Activated naive CD8-positive, alpha-beta T cell (primary cell): ENCODE data around the gene AFMID.
"Not testable (repeated sequence)": the region's sequence is repeated elsewhere in the genome, so short reads cannot be mapped to it uniquely, and the experiment has no call there.

ENCODE experiments used
- H3K27ac Mint-ChIP-seq: one replicate; pipeline ENCODE4 v1.8.0; 2021; ENCODE audit warnings: mixed read lengths
- H3K27me3 Mint-ChIP-seq: one replicate; pipeline ENCODE4 v1.8.0; 2021; ENCODE audit warnings: mixed read lengths
- H3K36me3 Mint-ChIP-seq: one replicate; pipeline ENCODE4 v1.8.0; 2021; ENCODE audit warnings: mixed read lengths
- H3K4me1 Mint-ChIP-seq: one replicate; pipeline ENCODE4 v1.8.0; 2021; ENCODE audit warnings: low read depth, mixed read lengths
- H3K4me3 Mint-ChIP-seq: one replicate; pipeline ENCODE4 v1.8.0; 2021; ENCODE audit warnings: mild to moderate bottlenecking, mixed read lengths
- H3K9me3 Mint-ChIP-seq: one replicate; pipeline ENCODE4 v1.8.0; 2021; ENCODE audit warnings: low read depth, mixed read lengths

The AFMID gene

DNA sequence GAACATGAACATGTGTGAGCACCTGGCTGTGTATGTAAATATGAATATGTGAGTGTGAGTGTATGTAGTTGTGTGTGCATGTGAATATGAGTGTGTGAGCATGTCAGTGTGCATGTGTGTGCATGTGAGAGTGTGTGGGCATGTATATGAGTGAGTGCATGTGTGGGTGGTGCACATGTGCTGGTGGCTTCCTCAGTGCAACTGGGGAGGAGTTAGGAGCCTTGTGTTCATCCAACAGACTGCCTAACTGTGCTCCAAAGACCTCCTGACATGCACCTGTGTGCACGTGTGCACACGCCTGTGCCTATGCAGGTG is 45.7 kb downstream of the AFMID start:
- Mint-ChIP-seq H3K36me3 (no peaks in the 10 kb centered on the region), H3K27ac (no peak overlapping the region), H3K4me1 (peaks cover 8% of the 10 kb centered on the region), H3K9me3 (no peaks in the 10 kb centered on the region), H3K27me3 (peaks cover 9% of the 10 kb centered on the region), H3K4me3 (peak overlapping the region; percentile 3)

DNA sequence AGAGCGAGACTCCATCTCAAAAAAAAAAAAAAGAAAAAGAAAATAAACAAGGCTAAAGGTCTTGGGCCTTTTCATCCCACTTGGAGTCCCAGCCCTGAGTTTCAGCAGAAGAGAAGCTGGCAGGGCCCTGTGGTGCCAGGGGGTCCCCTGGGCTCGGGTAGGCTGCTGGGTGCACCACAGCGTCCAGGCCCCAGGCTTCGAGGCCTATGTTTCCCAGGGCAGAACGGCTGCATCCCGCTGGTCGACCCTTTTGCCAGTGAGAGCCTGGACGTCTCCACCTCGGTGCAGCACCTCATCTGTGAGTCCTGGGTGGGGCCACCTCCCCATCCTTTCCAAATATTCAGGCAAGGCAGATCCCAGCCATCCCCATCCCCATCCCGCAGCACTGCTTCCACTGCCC is 46.5 kb downstream of the AFMID start:
- Mint-ChIP-seq H3K36me3 (no peaks in the 10 kb centered on the region), H3K4me1 (peaks cover 8% of the 10 kb centered on the region), H3K27me3 (peaks cover 9% of the 10 kb centered on the region), H3K27ac (no peak overlapping the region), H3K9me3 (no peaks in the 10 kb centered on the region), H3K4me3 (no peak overlapping the region)

DNA sequence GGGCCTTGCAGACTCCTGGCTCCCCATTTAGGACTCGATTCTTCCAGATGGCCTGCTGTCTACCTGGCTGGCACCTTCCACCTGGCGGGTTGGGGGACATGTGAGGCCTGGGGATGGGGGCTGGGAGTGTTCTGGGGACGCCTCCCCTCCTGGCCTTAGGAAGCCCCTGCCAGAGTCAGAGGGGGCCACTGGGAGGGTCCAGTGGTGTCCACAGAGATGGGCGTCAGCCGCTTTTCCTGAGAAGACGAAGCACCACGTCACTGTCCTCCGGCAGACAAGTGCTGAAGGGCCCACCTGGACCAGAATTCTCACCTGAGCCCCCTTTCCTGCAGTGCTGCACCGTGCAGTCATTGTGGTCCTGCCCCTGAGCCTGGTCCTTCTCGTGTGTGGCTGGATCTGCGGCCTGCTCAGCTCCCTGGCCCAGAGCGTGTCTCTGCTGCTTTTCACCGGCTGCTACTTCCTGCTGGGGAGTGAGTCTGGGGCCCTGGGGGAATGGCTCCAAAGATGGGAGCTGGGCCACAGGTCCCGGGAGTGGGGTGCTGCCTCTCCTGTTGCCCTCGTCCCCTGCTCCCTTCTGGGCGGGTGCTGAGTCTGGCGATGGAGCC is 47.2 kb downstream of the AFMID start:
- Mint-ChIP-seq H3K4me3 (no peak overlapping the region), H3K27ac (no peak overlapping the region), H3K4me1 (peaks cover 8% of the 10 kb centered on the region), H3K27me3 (peaks cover 9% of the 10 kb centered on the region), H3K9me3 (no peaks in the 10 kb centered on the region), H3K36me3 (no peaks in the 10 kb centered on the region)

DNA sequence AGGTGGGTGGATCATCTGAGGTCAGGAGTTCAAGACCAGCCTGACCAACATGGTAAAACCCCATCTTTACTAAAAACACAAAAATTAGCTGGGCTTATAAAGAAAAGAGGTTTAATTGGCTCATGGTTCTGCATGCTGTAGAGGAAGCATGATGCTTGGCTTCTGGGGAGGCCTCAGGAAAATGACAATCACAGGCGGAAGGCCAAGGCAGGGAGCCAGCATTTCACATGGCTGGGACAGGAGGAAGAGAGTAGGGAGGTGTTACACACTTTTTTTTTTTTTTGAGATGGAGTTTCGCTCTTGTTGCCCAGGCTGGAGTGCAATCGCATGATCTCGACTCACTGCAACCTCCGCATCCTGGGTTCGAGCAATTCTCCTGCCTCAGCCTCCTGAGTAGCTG is 47.9 kb downstream of the AFMID start:
- H3K9me3 Mint-ChIP-seq, H3K27ac Mint-ChIP-seq, H3K36me3 Mint-ChIP-seq, H3K4me3 Mint-ChIP-seq, H3K4me1 Mint-ChIP-seq, H3K27me3 Mint-ChIP-seq: not testable (repeated sequence)

DNA sequence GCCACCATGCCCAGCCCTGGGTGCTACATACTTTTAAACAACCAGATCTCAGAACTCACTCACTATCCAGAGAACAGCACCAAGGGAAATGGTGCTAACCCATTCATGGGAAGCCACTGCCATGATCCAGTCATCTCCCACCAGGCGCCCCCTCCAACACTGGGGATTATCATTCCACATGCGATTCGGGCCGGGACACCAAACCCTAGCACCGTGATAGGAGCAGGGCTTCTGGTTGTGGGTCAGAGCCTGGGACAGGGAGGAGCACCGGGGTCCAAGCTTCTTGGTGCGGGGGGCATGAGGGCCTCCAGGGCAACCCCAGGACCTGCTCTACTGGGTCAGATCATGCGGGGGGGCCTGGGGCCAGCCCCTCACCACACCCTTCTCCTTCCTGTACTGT is 48.7 kb downstream of the AFMID start:
- Mint-ChIP-seq H3K4me3 (no peak overlapping the region), H3K9me3 (no peaks in the 10 kb centered on the region), H3K27me3 (peaks cover 5% of the 10 kb centered on the region), H3K4me1 (peaks cover 4% of the 10 kb centered on the region), H3K27ac (no peak overlapping the region), H3K36me3 (no peaks in the 10 kb centered on the region)

DNA sequence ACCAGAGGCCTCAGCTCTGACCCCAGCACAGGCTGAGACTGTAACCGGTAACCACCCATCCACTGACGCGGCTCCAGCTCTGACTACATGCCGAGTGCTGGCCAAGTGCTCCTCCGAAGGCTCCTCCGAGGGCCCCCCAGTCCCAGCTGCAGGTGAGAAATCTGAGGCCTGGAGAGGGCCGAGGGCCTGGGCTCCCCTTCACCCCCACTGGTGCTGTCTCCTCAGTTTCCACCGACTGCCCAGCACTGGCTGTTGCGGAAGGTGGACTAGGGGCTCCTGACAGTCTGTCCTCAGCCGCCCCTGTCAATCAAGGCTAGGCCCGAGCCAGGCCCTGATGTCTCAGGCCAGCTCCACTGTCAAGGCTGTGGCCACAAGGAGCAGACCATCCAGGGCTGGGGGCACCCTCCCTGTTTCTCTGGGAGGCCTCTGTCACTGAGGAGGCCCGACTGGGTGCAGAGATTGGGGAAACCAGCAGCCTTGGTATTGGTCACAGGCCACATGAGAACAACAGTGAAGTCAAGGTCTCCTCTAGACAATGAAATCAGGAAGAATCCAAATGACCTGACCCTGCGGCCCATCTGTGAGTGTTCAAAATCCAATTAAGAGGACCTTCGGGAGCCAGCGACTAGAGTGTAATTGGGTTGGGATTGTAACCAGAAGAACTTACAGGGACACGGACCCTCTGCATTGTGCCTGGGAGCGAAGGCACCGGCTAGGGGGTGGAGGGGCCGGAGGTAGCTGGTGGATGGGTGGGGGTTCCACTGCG is 49.4 kb downstream of the AFMID start:
- H3K4me3 Mint-ChIP-seq, result no peak overlapping the region
- H3K4me1 Mint-ChIP-seq, result peaks cover 4% of the 10 kb centered on the region
- H3K27me3 Mint-ChIP-seq, result peaks cover 4% of the 10 kb centered on the region
- no peak overlapping the region for H3K27ac Mint-ChIP-seq
- no peaks in the 10 kb centered on the region for H3K9me3 Mint-ChIP-seq
- H3K36me3 Mint-ChIP-seq, result no peaks in the 10 kb centered on the region

DNA sequence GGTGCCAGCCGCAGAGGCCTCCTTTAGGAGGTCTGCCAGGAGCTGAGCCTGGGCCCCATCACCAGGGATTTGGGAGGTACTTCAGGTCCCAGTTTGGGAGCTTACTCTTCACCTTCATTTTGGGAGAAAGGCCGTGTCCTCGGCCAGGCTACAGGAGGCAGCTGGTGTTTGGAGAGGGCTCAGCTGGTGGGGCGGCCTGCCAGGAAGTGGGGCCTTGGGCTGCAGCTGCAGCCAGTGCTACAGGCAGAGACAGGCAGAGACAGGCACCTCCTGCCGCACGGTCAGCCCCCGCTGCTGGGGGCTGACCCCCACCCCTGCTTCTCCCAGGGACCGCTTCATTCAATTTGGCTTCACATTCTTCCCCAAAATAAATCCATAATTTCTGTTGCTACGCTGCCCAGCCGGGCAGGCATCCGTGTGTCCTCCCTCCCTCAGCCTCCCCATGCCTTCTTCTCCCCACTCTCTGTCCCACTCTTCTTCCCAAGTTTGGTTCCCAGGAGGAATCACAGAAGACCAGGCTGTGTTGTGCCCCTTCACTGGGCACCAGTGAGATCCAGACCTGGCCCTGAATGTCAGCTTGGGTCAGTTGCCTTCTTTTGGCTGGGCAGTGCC is 50.3 kb downstream of the AFMID start:
- H3K27ac Mint-ChIP-seq, result no peak overlapping the region
- no peak overlapping the region for H3K4me3 Mint-ChIP-seq
- H3K27me3 Mint-ChIP-seq, result peaks cover 4% of the 10 kb centered on the region
- H3K36me3 Mint-ChIP-seq, result no peaks in the 10 kb centered on the region
- H3K4me1 Mint-ChIP-seq, result peaks cover 4% of the 10 kb centered on the region
- H3K9me3 Mint-ChIP-seq, result no peaks in the 10 kb centered on the region

DNA sequence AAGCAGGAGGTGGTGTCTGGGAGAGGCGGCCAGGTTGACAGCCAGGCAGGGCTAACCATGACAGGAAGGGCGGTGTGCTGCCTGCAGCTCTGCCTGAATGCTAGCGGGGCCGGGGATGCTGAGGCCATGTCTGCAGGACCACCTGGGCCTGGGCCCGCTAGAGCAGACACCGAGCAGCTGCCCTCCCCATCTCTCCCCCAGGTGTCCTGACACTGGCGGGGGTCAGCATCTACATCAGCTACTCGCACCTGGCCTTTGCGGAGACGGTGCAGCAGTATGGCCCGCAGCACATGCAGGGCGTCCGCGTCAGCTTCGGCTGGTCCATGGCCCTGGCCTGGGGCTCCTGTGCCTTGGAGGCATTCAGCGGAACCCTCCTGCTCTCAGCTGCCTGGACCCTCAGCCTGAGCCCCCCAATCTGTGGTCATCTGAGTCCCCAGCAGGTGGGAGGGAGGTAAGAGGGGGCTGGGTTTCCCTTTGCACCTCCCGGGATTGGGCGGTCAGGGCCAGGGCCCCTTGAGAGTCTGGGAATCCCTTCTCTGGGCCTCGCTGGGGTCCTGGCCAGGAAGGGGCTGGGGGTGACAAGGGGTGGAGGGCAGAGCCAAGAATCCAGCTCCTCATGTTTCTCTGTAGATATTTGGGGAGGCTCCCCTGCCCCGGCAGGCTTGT is 51.8 kb downstream of the AFMID start:
- no peaks in the 10 kb centered on the region for H3K4me1 Mint-ChIP-seq
- H3K27ac Mint-ChIP-seq, result no peak overlapping the region
- H3K9me3 Mint-ChIP-seq, result no peaks in the 10 kb centered on the region
- H3K4me3 Mint-ChIP-seq, result no peak overlapping the region
- no peaks in the 10 kb centered on the region for H3K36me3 Mint-ChIP-seq
- no peaks in the 10 kb centered on the region for H3K27me3 Mint-ChIP-seq

DNA sequence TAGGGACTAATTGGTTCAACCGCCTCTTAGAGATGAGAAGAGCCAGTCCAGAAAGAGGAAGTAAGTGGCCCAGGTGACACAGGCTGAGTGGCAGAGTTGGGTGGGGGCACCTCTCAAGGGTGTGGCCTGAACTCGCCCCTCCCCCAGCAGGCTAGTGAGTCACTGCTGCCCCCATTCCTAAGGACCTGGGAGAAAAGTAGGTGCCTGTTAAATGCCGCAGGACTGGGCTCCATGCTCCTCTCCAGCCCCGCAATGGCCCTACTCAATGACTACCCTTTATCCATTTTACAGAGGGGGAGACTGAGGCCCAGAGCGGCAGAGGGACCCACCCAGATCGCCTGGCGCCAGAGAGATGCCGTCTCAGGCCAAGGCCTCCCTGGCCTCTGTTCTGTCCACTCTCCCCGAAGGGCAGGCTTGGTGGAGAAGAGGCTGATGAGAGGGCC is 52.3 kb downstream of the AFMID start:
- H3K27ac Mint-ChIP-seq, result no peak overlapping the region
- no peaks in the 10 kb centered on the region for H3K9me3 Mint-ChIP-seq
- H3K4me3 Mint-ChIP-seq, result no peak overlapping the region
- no peaks in the 10 kb centered on the region for H3K36me3 Mint-ChIP-seq
- H3K4me1 Mint-ChIP-seq, result no peaks in the 10 kb centered on the region
- H3K27me3 Mint-ChIP-seq, result no peaks in the 10 kb centered on the region

DNA sequence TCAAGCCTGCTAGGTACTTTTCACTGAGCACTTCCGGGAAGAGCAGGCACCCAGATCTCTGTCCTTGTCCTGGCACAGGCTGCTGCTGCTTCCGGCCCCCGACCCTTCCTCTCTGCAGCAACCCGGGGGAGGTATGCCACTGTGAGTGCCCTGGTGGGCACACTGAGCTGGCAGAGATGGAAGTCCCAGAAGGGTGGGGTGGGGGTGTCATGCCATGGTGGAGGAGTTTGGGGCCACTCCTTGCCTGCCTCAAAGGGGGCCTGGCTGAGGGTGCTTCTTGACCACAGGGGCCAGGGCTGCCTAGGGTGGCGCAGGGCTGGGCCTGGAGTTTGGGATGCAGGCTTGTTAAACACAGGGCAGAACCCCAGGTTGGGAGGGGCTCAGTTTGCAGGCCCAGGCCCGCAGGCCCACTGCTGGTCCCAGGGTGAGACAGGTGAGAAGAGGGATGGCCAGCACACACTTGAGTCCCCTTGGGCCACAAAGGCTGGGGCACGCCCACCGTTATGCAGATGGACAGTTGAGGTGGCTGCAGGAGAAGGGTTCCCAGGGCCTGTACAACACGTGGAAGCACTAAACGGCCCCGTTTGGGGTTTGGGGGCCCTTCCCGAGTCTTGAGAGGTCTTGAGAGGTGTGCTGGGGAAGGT is 53.0 kb downstream of the AFMID start:
- Mint-ChIP-seq H3K4me1 (no peaks in the 10 kb centered on the region), H3K4me3 (no peak overlapping the region), H3K9me3 (no peaks in the 10 kb centered on the region), H3K36me3 (no peaks in the 10 kb centered on the region), H3K27me3 (no peaks in the 10 kb centered on the region), H3K27ac (no peak overlapping the region)

DNA sequence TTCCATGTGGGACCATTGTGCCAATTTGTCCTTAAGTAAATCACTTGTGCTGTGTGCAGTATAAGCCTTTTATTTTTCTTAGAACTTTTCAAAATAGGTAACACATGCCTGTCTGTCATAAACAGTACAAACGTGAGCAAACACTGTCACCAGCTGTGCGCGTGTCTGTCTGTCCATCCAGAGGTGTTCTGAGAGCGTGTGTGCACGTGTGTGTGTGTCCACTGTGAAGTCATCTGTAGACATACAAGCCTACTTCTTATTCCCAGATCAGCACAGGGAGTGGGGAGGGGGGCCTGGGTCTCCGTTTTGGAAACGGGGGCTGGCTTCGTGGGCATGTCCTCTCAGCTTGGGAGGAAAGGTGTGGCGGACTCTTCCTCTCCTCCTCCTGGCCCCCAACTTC is 53.7 kb downstream of the AFMID start:
- no peak overlapping the region for H3K4me3 Mint-ChIP-seq
- no peaks in the 10 kb centered on the region for H3K4me1 Mint-ChIP-seq
- H3K9me3 Mint-ChIP-seq, result no peaks in the 10 kb centered on the region
- H3K27me3 Mint-ChIP-seq, result no peaks in the 10 kb centered on the region
- H3K27ac Mint-ChIP-seq, result no peak overlapping the region
- no peaks in the 10 kb centered on the region for H3K36me3 Mint-ChIP-seq

DNA sequence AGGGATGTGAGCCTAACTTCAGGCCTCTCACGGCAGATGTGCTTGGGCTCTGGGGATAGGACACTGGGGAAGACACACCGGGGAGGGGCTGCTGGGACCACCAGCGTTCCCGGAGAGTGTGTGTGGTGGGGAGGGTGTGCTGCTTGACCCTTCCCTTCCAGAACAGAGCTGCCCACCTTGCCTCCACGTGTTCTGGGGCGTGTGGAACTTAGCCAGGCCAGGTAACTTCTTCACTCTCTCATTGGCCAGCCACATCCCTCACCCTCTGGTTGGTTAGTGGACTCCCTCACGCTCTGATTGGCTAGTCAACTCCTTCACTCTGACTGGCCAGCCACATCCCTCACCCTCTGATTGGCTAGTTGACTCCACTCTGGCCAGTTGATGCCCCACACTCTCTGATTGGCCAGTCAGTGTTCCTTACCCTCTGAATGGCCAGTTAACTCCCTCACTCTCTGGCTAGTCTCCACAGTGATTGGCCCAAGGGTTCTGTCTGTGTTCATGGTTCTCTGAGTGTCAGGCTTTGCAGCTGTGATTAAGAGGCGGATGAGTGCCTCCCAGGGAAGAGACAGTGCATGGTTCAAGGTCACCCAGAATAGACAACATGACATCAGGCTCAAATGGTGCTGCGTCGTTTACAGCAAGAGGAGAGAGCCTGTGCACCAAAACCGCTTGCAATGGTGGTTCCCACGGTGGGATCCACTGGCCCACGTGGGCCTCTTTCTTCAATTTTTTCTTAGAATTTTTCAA is 54.3 kb downstream of the AFMID start:
- Mint-ChIP-seq H3K27ac (no peak overlapping the region), H3K4me1 (no peaks in the 10 kb centered on the region), H3K4me3 (no peak overlapping the region), H3K27me3 (no peaks in the 10 kb centered on the region), H3K9me3 (no peaks in the 10 kb centered on the region), H3K36me3 (no peaks in the 10 kb centered on the region)

DNA sequence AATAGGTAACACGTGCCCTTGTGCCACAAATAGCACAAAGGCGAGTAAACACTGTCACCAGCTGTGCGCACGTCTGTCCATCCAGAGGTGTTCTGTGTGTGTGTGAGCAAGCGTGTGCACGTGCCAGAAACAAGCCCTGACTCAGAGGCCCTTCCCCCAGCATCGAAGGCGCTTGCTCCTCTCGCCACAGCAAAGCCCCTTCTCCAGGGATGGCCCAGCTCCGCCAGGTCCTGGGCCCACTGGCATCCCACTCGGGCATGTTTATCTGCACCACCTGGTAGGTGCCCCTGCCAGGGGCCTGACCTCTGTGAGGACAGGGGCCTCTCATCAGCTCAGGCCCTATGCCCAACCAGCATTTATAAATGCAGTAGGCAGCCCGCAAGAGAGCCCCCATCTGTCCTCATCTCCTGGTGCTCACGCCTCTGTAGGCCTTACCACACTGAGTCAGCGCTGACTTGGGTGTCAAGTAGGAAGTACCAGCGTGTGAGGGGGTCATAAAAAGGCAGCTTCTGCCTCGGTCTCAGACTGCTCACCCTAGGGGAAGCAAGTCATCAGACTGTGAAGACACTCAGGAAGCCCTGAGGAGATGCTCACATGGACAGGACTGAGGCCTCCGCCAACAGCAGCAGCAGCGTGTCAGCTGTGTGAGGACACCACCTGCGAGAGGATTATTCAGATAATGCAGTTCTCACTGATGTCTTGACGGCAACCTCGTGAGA is 55.0 kb downstream of the AFMID start:
- Mint-ChIP-seq H3K4me1 (no peaks in the 10 kb centered on the region), H3K36me3 (no peaks in the 10 kb centered on the region), H3K9me3 (no peaks in the 10 kb centered on the region), H3K27ac (no peak overlapping the region), H3K27me3 (no peaks in the 10 kb centered on the region), H3K4me3 (no peak overlapping the region)

DNA sequence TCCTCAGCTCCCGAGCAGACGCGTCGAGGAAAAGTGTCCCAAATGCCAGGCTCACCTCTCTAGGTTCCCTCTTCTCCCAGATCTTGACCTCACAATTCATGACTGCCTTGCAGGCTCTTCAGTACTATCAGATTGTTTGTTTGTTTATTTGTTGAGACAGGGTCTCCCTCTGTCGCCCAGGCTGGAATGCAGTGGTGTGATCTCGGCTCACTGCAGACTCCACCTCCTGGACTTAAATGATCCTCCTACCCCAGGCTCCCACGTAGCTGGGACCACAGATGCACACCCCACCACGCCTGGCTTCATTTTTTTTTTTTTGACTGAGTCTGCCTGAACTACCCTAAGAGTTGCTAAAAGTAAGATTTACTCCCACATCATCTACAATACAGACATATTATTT is 60.1 kb downstream of the AFMID start:
- no peak overlapping the region for H3K4me3 Mint-ChIP-seq
- H3K27me3 Mint-ChIP-seq, result no peaks in the 10 kb centered on the region
- H3K9me3 Mint-ChIP-seq, result no peaks in the 10 kb centered on the region
- H3K27ac Mint-ChIP-seq, result no peak overlapping the region
- peaks cover 18% of the 10 kb centered on the region for H3K4me1 Mint-ChIP-seq
- no peaks in the 10 kb centered on the region for H3K36me3 Mint-ChIP-seq
